CD8-positive, alpha-beta memory T cell (primary cell): Measurements from ENCODE around the gene METTL8. TPM values are rescaled to one million over a fixed set of nuclear protein-coding genes. Genes with fewer than 3 reads are reported as not detected.
"Not testable (repeated sequence)": the region's sequence is repeated elsewhere in the genome, so short reads cannot be mapped to it uniquely, and the experiment has no call there.

ENCODE experiments used
- CTCF ChIA-PET: fragments of 350-600 bp; sonication (Branson Sonifier 250); formaldehyde crosslinking; loops from one replicate; lab custom pipeline; 2021; ENCODE audit warnings: antibody characterized with exemption; lab: Charles Lee
- POLR2A ChIA-PET: fragments of 350-600 bp; sonication (Branson Sonifier 250); formaldehyde crosslinking; loops from one replicate; lab custom pipeline; 2021; ENCODE audit warnings: antibody characterized with exemption; lab: Charles Lee
- DNase-seq, 5 donors: peaks; one replicate each; pipeline versions ENCODE4 v3.0.0 to v3.0.0-alpha.2; 2020 to 2022; ENCODE audit warnings: mixed read lengths in 1 of 5
- H3K27ac ChIP-seq: one replicate; pipeline ENCODE4 v1.7.0; 2013; ENCODE audit warnings: low read depth, mild to moderate bottlenecking, low read length, moderate library complexity
- H3K27me3 ChIP-seq: 2 replicates; pipeline ENCODE4 v1.7.0; 2013; ENCODE audit warnings: low read length, mild to moderate bottlenecking; ENCODE audit not compliant: insufficient read depth, poor library complexity, severe bottlenecking
- H3K36me3 ChIP-seq: 2 replicates; pipeline ENCODE4 v1.7.0; 2013; ENCODE audit warnings: mild to moderate bottlenecking, low read length, moderate library complexity; ENCODE audit not compliant: insufficient read depth
- H3K4me1 ChIP-seq: 2 replicates; pipeline ENCODE4 v1.7.0; 2013; ENCODE audit warnings: mild to moderate bottlenecking, low read length, moderate library complexity; ENCODE audit not compliant: insufficient read depth
- H3K4me3 ChIP-seq: 2 replicates; pipeline ENCODE4 v1.7.0; 2013; ENCODE audit warnings: mild to moderate bottlenecking, low read length
- H3K9me3 ChIP-seq: 2 replicates; pipeline ENCODE4 v1.7.0; 2013; ENCODE audit warnings: mild to moderate bottlenecking, low read length
- H3K27ac Mint-ChIP-seq, 8 donors: one replicate each; pipeline ENCODE4 v1.8.0; 2020 to 2021; ENCODE audit warnings: mixed read lengths in 8 of 8, mild to moderate bottlenecking in 6 of 8, inconsistent platforms in 3 of 8, moderate library complexity in 3 of 8
- H3K27me3 Mint-ChIP-seq, 2 donors: one replicate each; pipeline ENCODE4 v1.8.0; 2020 to 2021; ENCODE audit warnings: mixed read lengths in 2 of 2, mild to moderate bottlenecking in 1 of 2, moderate library complexity in 1 of 2
- H3K36me3 Mint-ChIP-seq, 3 donors: one replicate each; pipeline ENCODE4 v1.8.0; 2020 to 2021; ENCODE audit warnings: mixed read lengths in 3 of 3, inconsistent platforms in 1 of 3, mild to moderate bottlenecking in 1 of 3
- H3K4me1 Mint-ChIP-seq, 3 donors: one replicate each; pipeline ENCODE4 v1.8.0; 2020 to 2021; ENCODE audit warnings: mixed read lengths in 3 of 3, inconsistent platforms in 1 of 3, mild to moderate bottlenecking in 1 of 3
- H3K4me3 Mint-ChIP-seq, 7 donors: one replicate each; pipeline ENCODE4 v1.8.0; 2020 to 2021; ENCODE audit warnings: mixed read lengths in 7 of 7, mild to moderate bottlenecking in 6 of 7, moderate library complexity in 4 of 7, inconsistent platforms in 2 of 7
- H3K9me3 Mint-ChIP-seq, 5 donors: one replicate each; pipeline ENCODE4 v1.8.0; 2020 to 2022; ENCODE audit warnings: mixed read lengths in 5 of 5, mild to moderate bottlenecking in 3 of 5, moderate library complexity in 2 of 5, inconsistent platforms in 1 of 5
- polyA plus RNA-seq: library from polyadenylated mRNA; unstranded; fragments of 300-500 nt; fragmentation: Illumina TruSeq; gene quantifications from one replicate; pipeline ENCODE4 v1.2.3, GENCODE V29; 2021
- total RNA-seq, 2 experiments: library from RNA; stranded (reverse); gene quantifications; one replicate each; pipeline ENCODE4 v1.2.3, GENCODE V29; 2021

METTL8 gene
- total and polyA plus RNA-seq, 3 experiments from 2014 or later = 16.6 to 50.5 (median 46.0) TPM

- DNase-seq = peak in 3 of 5 donors; percentile 1 to 53 (median 19)
- Histone ChIP-seq H3K4me3 (peak overlapping the region; percentile 44), H3K36me3 (no peaks in the 10 kb centered on the region), H3K4me1 (peaks cover 15% of the 10 kb centered on the region), H3K27me3 (no peaks in the 10 kb centered on the region), H3K9me3 (no peaks in the 10 kb centered on the region), H3K27ac (no peak overlapping the region)
- POLR2A ChIA-PET = no interaction called here
- no peaks in the 10 kb centered on the region for H3K9me3 Mint-ChIP-seq
- CTCF ChIA-PET = interaction anchor here (1.5 kb wide), 1 partner anchor 11 kb away, joined by 3 read pairs; no protein-coding TSS in a partner anchor
- H3K4me1 Mint-ChIP-seq = peaks cover 35 to 55% (median 54%) of the 10 kb centered on the region in 3 donors
- peak overlapping the region; percentile 53 to 85 (median 76) for H3K4me3 Mint-ChIP-seq
- H3K27ac Mint-ChIP-seq = peak overlapping the region in 7 of 8 donors; percentile 5 to 86 (median 59)
- H3K27me3 Mint-ChIP-seq = no peaks in the 10 kb centered on the region
- H3K36me3 Mint-ChIP-seq = peaks cover 5 to 12% (median 8%) of the 10 kb centered on the region in 3 donors
Measured at GRCh38 chr2:171319164-171319810, 114.5 kb downstream of the METTL8 start.

- no peaks in the 10 kb centered on the region for H3K36me3 ChIP-seq
- Mint-ChIP-seq H3K9me3 (peaks cover 0 to 3% (median 0%) of the 10 kb centered on the region in 5 donors), H3K27ac (peak overlapping the region in 6 of 8 donors; percentile 21 to 86 (median 59)), H3K27me3 (no peaks in the 10 kb centered on the region), H3K4me1 (peaks cover 32 to 52% (median 50%) of the 10 kb centered on the region in 3 donors), H3K36me3 (peaks cover 3 to 4% (median 4%) of the 10 kb centered on the region in 3 donors), H3K4me3 (peak overlapping the region in 6 of 7 donors; percentile 2 to 85 (median 50))
- CTCF ChIA-PET = interaction anchor here (1.5 kb wide), 1 partner anchor 12 kb away, joined by 3 read pairs; no protein-coding TSS in a partner anchor
- H3K27me3 ChIP-seq = no peaks in the 10 kb centered on the region
- POLR2A ChIA-PET = interaction anchor here (1.2 kb wide), 1 partner anchor 9 kb away, joined by 5 read pairs; no protein-coding TSS in a partner anchor
- H3K9me3 ChIP-seq = no peaks in the 10 kb centered on the region
- peak overlapping the region; percentile 44 for H3K4me3 ChIP-seq
- DNase-seq = no peak
- H3K4me1 ChIP-seq = peaks cover 15% of the 10 kb centered on the region
- no peak overlapping the region for H3K27ac ChIP-seq
Measured at GRCh38 chr2:171318463-171318934, 115.3 kb downstream of the METTL8 start.

- Mint-ChIP-seq H3K27ac (peak overlapping the region in 6 of 8 donors; percentile 9 to 80 (median 41)), H3K4me3 (peak overlapping the region in 4 of 7 donors; percentile 26 to 48 (median 34))
Measured at GRCh38 chr2:171317492-171318125, 116.2 kb downstream of the METTL8 start.

GRCh38 chr2:171316755-171317337, 116.9 kb downstream of the METTL8 start:
- Mint-ChIP-seq H3K4me3 (no peak overlapping the region), H3K36me3 (peaks cover 2 to 6% (median 2%) of the 10 kb centered on the region in 3 donors), H3K27me3 (no peaks in the 10 kb centered on the region), H3K4me1 (peaks cover 32 to 52% (median 50%) of the 10 kb centered on the region in 3 donors), H3K27ac (peak overlapping the region in 1 of 8 donors; percentile 26), H3K9me3 (peaks cover 1 to 5% (median 2%) of the 10 kb centered on the region in 5 donors)
- H3K27ac ChIP-seq = no peak overlapping the region
- H3K4me1 ChIP-seq = peaks cover 15% of the 10 kb centered on the region
- H3K36me3 ChIP-seq = no peaks in the 10 kb centered on the region
- no peaks in the 10 kb centered on the region for H3K27me3 ChIP-seq
- H3K9me3 ChIP-seq = no peaks in the 10 kb centered on the region
- no peak for DNase-seq
- CTCF ChIA-PET = no interaction called here
- H3K4me3 ChIP-seq = no peak overlapping the region
- POLR2A ChIA-PET = no interaction called here

More at GRCh38 chr2:171317492-171318125, 116.2 kb downstream of the METTL8 start:
- DNase-seq = no peak
- Histone ChIP-seq H3K4me1 (peaks cover 15% of the 10 kb centered on the region), H3K27me3 (no peaks in the 10 kb centered on the region), H3K27ac (no peak overlapping the region), H3K4me3 (no peak overlapping the region), H3K36me3 (no peaks in the 10 kb centered on the region), H3K9me3 (no peaks in the 10 kb centered on the region)
- ChIA-PET CTCF (no interaction called here), POLR2A (interaction anchor here (1.2 kb wide), 1 partner anchor 10 kb away, joined by 5 read pairs; no protein-coding TSS in a partner anchor)
- no peaks in the 10 kb centered on the region for H3K27me3 Mint-ChIP-seq
- H3K9me3 Mint-ChIP-seq = peaks cover 0 to 3% (median 0%) of the 10 kb centered on the region in 5 donors
- peaks cover 0 to 3% (median 0%) of the 10 kb centered on the region in 3 donors for H3K36me3 Mint-ChIP-seq
- H3K4me1 Mint-ChIP-seq = peaks cover 32 to 52% (median 50%) of the 10 kb centered on the region in 3 donors

- ChIA-PET CTCF (interaction anchor here (0.8 kb wide), 1 partner anchor 19 kb away, joined by 3 read pairs; no protein-coding TSS in a partner anchor), POLR2A (no interaction called here)
- Histone ChIP-seq H3K9me3 (no peaks in the 10 kb centered on the region), H3K4me1 (peaks cover 15% of the 10 kb centered on the region), H3K36me3 (no peaks in the 10 kb centered on the region), H3K27ac (no peak overlapping the region), H3K4me3 (no peak overlapping the region), H3K27me3 (no peaks in the 10 kb centered on the region)
- Mint-ChIP-seq H3K36me3 (peaks cover 5 to 9% (median 5%) of the 10 kb centered on the region in 3 donors), H3K9me3 (peaks cover 7 to 11% (median 8%) of the 10 kb centered on the region in 5 donors), H3K27ac (peak overlapping the region in 1 of 8 donors; percentile 25), H3K4me3 (no peak overlapping the region), H3K4me1 (peaks cover 32 to 47% (median 47%) of the 10 kb centered on the region in 3 donors), H3K27me3 (no peaks in the 10 kb centered on the region)
- no peak for DNase-seq
Measured at GRCh38 chr2:171316220-171316619, 117.6 kb downstream of the METTL8 start.

GRCh38 chr2:171315781-171316180, 118.0 kb downstream of the METTL8 start:
- ChIA-PET POLR2A (no interaction called here), CTCF (interaction anchor here (0.8 kb wide), 1 partner anchor 18 kb away, joined by 3 read pairs; no protein-coding TSS in a partner anchor)
- no peak overlapping the region for H3K27ac ChIP-seq

GRCh38 chr2:171312182-171312581, 121.6 kb downstream of the METTL8 start:
- CTCF ChIA-PET, POLR2A ChIA-PET, H3K27me3 Mint-ChIP-seq, DNase-seq, H3K36me3 ChIP-seq, H3K27me3 ChIP-seq, H3K27ac ChIP-seq, H3K4me1 Mint-ChIP-seq, H3K4me1 ChIP-seq, H3K4me3 Mint-ChIP-seq, H3K4me3 ChIP-seq, H3K9me3 ChIP-seq, H3K27ac Mint-ChIP-seq: not testable (repeated sequence)
- Mint-ChIP-seq H3K9me3 (peaks cover 8 to 15% (median 12%) of the 10 kb centered on the region in 5 donors), H3K36me3 (peaks cover 5 to 16% (median 5%) of the 10 kb centered on the region in 3 donors)

More at GRCh38 chr2:171315781-171316180, 118.0 kb downstream of the METTL8 start:
- H3K36me3 ChIP-seq = no peaks in the 10 kb centered on the region
- Mint-ChIP-seq H3K27me3 (no peaks in the 10 kb centered on the region), H3K4me1 (peaks cover 30 to 43% (median 42%) of the 10 kb centered on the region in 3 donors), H3K27ac (peak overlapping the region in 1 of 8 donors; percentile 25), H3K9me3 (peaks cover 8 to 15% (median 12%) of the 10 kb centered on the region in 5 donors), H3K4me3 (no peak overlapping the region), H3K36me3 (peaks cover 5 to 14% (median 5%) of the 10 kb centered on the region in 3 donors)
- H3K27me3 ChIP-seq = no peaks in the 10 kb centered on the region
- no peak overlapping the region for H3K4me3 ChIP-seq
- peaks cover 15% of the 10 kb centered on the region for H3K4me1 ChIP-seq
- no peak for DNase-seq
- no peaks in the 10 kb centered on the region for H3K9me3 ChIP-seq
